GM12878 (cell line): ENCODE results near the gene CHMP1B. TPM values are rescaled to one million over a fixed set of nuclear protein-coding genes. Genes with fewer than 3 reads are reported as not detected.

Experiments used
- ATAC-seq: fragments of 200-7000 bp; cut with Tn5 transposase; 3 replicates; pipeline ENCODE4 v1.9.1; 2020; ENCODE audit warnings: mild to moderate bottlenecking, moderate library complexity
- BruUV-seq: library from RNA; stranded (reverse); fragments of 400-500 nt; replicated peaks from 2 replicates; lab custom pipeline; 2021; lab: Mats Ljungman, UMichigan
- CTCF ChIA-PET: fragments of 300-600 bp; sonication (Branson Sonifier 250); formaldehyde crosslinking; extraction: SDS; loops from one replicate; lab custom pipeline; 2021; ENCODE audit warnings: inconsistent platforms; lab: Yijun Ruan, JAX
- POLR2A ChIA-PET: fragments of 350-600 bp; formaldehyde crosslinking; extraction: SDS; loops from one replicate; lab custom pipeline; 2021; ENCODE audit warnings: inconsistent platforms; lab: Charles Lee
- RAD21 ChIA-PET: fragments of 300-600 bp; sonication (Branson Sonifier 250); formaldehyde crosslinking; loops from one replicate; lab custom pipeline; 2023; ENCODE audit warnings: antibody characterized with exemption; ENCODE audit not compliant: unreplicated experiment; lab: Charles Lee
- SMC1A ChIA-PET: fragments of 300-600 bp; sonication (Branson Sonifier 250); formaldehyde crosslinking; loops from one replicate; lab custom pipeline; 2023; ENCODE audit not compliant: unreplicated experiment, uncharacterized antibody; lab: Charles Lee
- DNase-seq: peaks from one replicate; pipeline ENCODE4 v3.0.0-alpha.2; 2011; ENCODE audit warnings: low read depth, low spot score
- FAIRE-seq: peaks from 3 replicates; lab custom pipeline; 2011; peaks lifted over from hg19 to GRCh38; lab: Jason Lieb, UNC
- H2AFZ ChIP-seq: 2 replicates; pipeline ENCODE4 v1.6.0; 2011; ENCODE audit warnings: low read depth, low read length, control low read depth; ENCODE audit not compliant: control insufficient read depth
- H3K27ac ChIP-seq: 2 replicates; pipeline ENCODE4 v1.5.1; 2011; ENCODE audit warnings: control low read depth; ENCODE audit not compliant: control insufficient read depth, insufficient read depth
- H3K27me3 ChIP-seq, 2 experiments: replicated peaks in 1 of 2; 2 replicates each; pipeline versions ENCODE4 v1.6.0 to v1.6.1; 2011; ENCODE audit warnings: low read length in 1 of 2; ENCODE audit not compliant: control insufficient read depth in 2 of 2, insufficient read depth in 2 of 2
- H3K36me3 ChIP-seq, 2 experiments: 2 replicates each; pipeline ENCODE4 v1.5.1; 2011; ENCODE audit warnings: low read length in 1 of 2; ENCODE audit not compliant: control insufficient read depth in 2 of 2, insufficient read depth in 2 of 2
- H3K4me1 ChIP-seq: 2 replicates; pipeline ENCODE4 v1.6.1; 2011; ENCODE audit warnings: mild to moderate bottlenecking, low read length, moderate library complexity, mixed read lengths; ENCODE audit not compliant: control insufficient read depth, insufficient read depth
- H3K4me2 ChIP-seq: 2 replicates; pipeline ENCODE4 v1.6.0; 2011; ENCODE audit warnings: control low read depth; ENCODE audit not compliant: control insufficient read depth, insufficient read depth
- H3K4me3 ChIP-seq: fragments of 200-600 bp; sonication (generic); 2 replicates; pipeline ENCODE4 v1.5.1; 2016
- H3K79me2 ChIP-seq: 2 replicates; pipeline ENCODE4 v1.6.0; 2011; ENCODE audit warnings: low read length; ENCODE audit not compliant: control insufficient read depth, insufficient read depth
- H3K9ac ChIP-seq: 2 replicates; pipeline ENCODE4 v1.8.0; 2011; ENCODE audit warnings: low read length, control low read depth, mixed read lengths; ENCODE audit not compliant: control insufficient read depth, insufficient read depth
- H3K9me3 ChIP-seq: replicated peaks from 3 replicates; pipeline ENCODE4 v1.5.1; 2011; ENCODE audit warnings: mild to moderate bottlenecking, low read length; ENCODE audit not compliant: control insufficient read depth, insufficient read depth
- H4K20me1 ChIP-seq: 2 replicates; pipeline ENCODE4 v1.6.0; 2011; ENCODE audit not compliant: control insufficient read depth, insufficient read depth
- EP300 ChIP-seq, 2 experiments: fragments of 150-350 bp in 1 of 2; IDR thresholded peaks; 2 replicates each; pipeline ENCODE4 v1.6.1; 2011 to 2012; ENCODE audit warnings: low read depth in 2 of 2, low read length in 2 of 2, borderline replicate concordance in 1 of 2, improper control_type of control experiment in 1 of 2, inconsistent platforms in 1 of 2; ENCODE audit not compliant: control insufficient read depth in 1 of 2
- NFXL1 ChIP-seq: fragments of 450-650 bp; IDR thresholded peaks from 2 replicates; pipeline ENCODE4 v1.6.1; 2017; ENCODE audit warnings: antibody characterized with exemption, mild to moderate bottlenecking, borderline replicate concordance
- PML ChIP-seq: IDR thresholded peaks from 2 replicates; pipeline ENCODE4 v1.6.1; 2012; ENCODE audit warnings: low read length, inconsistent platforms
- WGBS: methylation state at CpG from one replicate; pipeline ENCODE4 v1.1.6; 2016; ENCODE audit warnings: low lambda C conversion rate; ENCODE audit not compliant: insufficient replicate concordance, insufficient coverage; ENCODE audit errors: missing lambda C conversion rate; 5-methylcytosine and 5-hydroxymethylcytosine counted together
- in situ Hi-C: fragments of 300-500 bp; cut with MboI; formaldehyde crosslinking; loops from 9 replicates; pipeline ENCODE4 v1.14.3; 2018; ENCODE audit warnings: mixed read lengths
- intact Hi-C: fragments of 100-400 bp; cut with micrococcal nuclease; formaldehyde crosslinking; loops from one replicate; pipeline ENCODE4 v1.14.2; 2022; ENCODE audit not compliant: unreplicated experiment
- polyA plus RNA-seq, 11 experiments: library from polyadenylated mRNA; depleted of rRNA in 4 of 11; unstranded in 6 of 11; stranded (reverse) in 5 of 11; fragments of >200 nt; fragmentation: Nextera tagmentation in 4 of 11; fragmentation: Illumina TruSeq in 1 of 11; extraction: Ambion mirVana in 4 of 11; extraction: Trizol in 1 of 11; gene quantifications; 1 replicate in 1 of 11; 2 replicates in 10 of 11; pipeline versions ENCODE4 v1.2.1 to v1.2.3, GENCODE V29; 2011 to 2016; ENCODE audit warnings: inconsistent platforms in 2 of 11, missing spikeins in 2 of 11, low read depth in 1 of 11
- total RNA-seq, 4 experiments: library from RNA; depleted of rRNA in 3 of 4; stranded (reverse); fragments of >200 nt in 3 of 4; fragmentation: Illumina TruSeq in 1 of 4; extraction: Trizol in 1 of 4; gene quantifications; 2 replicates each; pipeline versions ENCODE4 v1.2.1 to v1.2.3, GENCODE V29; 2013 to 2021

The CHMP1B gene
- total and polyA plus RNA-seq, 10 of the 15 experiments (the other 5 are each of a cell fraction or from before 2014, with no cell fraction given), result 8.5 to 24.0 (median 18.6) TPM

DNA sequence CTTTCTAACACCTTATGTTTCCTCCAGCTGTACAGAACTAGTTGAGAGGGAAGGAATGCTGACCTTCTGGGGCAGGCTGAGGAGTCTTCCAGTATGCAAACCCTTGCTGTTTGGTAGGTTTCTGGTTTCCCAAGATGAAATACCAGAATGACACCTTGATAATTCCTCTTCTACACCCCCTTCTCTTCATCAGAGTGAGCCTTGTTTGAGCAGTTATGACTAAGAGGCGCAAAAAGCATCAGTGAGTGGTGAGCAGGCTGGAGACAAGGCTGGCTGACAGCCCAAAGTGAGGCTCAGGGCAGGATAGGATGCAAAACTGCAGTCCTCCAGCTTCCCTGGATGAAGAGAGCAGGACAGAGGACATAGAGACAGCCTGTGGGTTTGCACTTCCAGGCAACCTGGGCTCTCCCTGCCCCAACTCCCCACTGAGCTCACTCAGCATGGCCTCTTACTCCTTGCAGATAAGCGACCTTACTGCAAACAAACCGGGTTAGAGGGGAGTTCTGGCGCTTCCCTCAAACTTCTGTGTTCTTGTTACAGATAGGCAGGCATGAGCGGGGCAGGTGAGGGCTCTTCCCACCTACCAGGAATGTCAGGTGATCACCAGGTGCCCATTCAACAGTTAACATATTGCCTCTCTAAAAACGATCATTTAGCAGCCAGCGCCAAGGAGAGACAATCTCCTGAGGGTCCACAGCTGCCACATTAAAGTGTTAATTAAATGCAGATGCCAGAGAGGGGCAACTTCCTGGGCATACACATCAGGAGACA lies 51.5 kb downstream of the CHMP1B start:
- FAIRE-seq (no peak), DNase-seq (no peak), ATAC-seq (no peak)
- H3K9ac ChIP-seq, result no peak overlapping the region
- intact Hi-C loops, result no loop called here
- H3K79me2 ChIP-seq, result peaks cover 9% of the 10 kb centered on the region
- H3K4me1 ChIP-seq, result peaks cover 5% of the 10 kb centered on the region
- H3K27me3 ChIP-seq, result no peaks in the 10 kb centered on the region
- in situ Hi-C loops, result no loop called here
- 90% methylated on average over 7 of the region's 7 CpGs for WGBS
- CTCF ChIA-PET, result no interaction called here
- no peaks in the 10 kb centered on the region for H3K9me3 ChIP-seq
- no peak overlapping the region for H3K4me3 ChIP-seq
- H3K4me2 ChIP-seq, result no peak overlapping the region
- no peaks in the 10 kb centered on the region for H4K20me1 ChIP-seq
- POLR2A ChIA-PET, result no interaction called here
- SMC1A ChIA-PET, result interaction anchor here (1.4 to 1.5 kb wide), 2 partner anchors 11 to 36 kb away, joined by 3 to 4 read pairs; no protein-coding TSS in a partner anchor
- peaks cover 0 to 5% of the 10 kb centered on the region in 2 experiments; a peak in 3 of 4 replicates for H3K36me3 ChIP-seq
- RAD21 ChIA-PET, result no interaction called here
- no TSS peak for BruUV-seq
- no peak overlapping the region for H2AFZ ChIP-seq
- no peak for TF ChIP-seq EP300 (IDR thresholded peaks at IDR 0.05; ENCODE audit: borderline replicate concordance in 1 of 2, control insufficient read depth in 1 of 2, low read depth in 2 of 2, low read length in 2 of 2)
- no peak for TF ChIP-seq PML
- no peak for TF ChIP-seq NFXL1
- TF ChIP-seq, all 136 proteins: peak for 0
- no peak overlapping the region for H3K27ac ChIP-seq

Other genes with a start within 250 kb of the CHMP1B start
- not detected in 2 replicates for gene SLC35G4, start 241.8 kb upstream of the CHMP1B start, total RNA-seq (2014; rRNA removed)
- gene SLC35G4, start 241.8 kb upstream of the CHMP1B start, total RNA-seq (2014; rRNA removed; fragmentation: Illumina TruSeq; extraction: Trizol), result not detected in 2 replicates
- gene SLC35G4, start 241.8 kb upstream of the CHMP1B start, total RNA-seq (2021), result not detected in 2 replicates
- gene SLC35G4, start 241.8 kb upstream of the CHMP1B start, polyA plus RNA-seq (2011; rRNA removed), result not detected in 2 replicates
- gene SLC35G4, start 241.8 kb upstream of the CHMP1B start, polyA plus RNA-seq (2014; fragmentation: Illumina TruSeq; extraction: Trizol), result not detected in 2 replicates
- not detected for gene SLC35G4, start 241.8 kb upstream of the CHMP1B start, polyA plus RNA-seq (2014; fragmentation: Nextera tagmentation; extraction: Ambion mirVana)
- gene SLC35G4, start 241.8 kb upstream of the CHMP1B start, polyA plus RNA-seq (2014; rRNA removed), result not detected in 2 replicates
- not detected for gene SLC35G4, start 241.8 kb upstream of the CHMP1B start, polyA plus RNA-seq (2016; fragmentation: Nextera tagmentation; extraction: Ambion mirVana)
- not detected in 2 replicates for gene GNAL, start 162.1 kb upstream of the CHMP1B start, total RNA-seq (2014; rRNA removed)
- not detected in 2 replicates for gene GNAL, start 162.1 kb upstream of the CHMP1B start, total RNA-seq (2014; rRNA removed; fragmentation: Illumina TruSeq; extraction: Trizol)
- not detected in 2 replicates for gene GNAL, start 162.1 kb upstream of the CHMP1B start, total RNA-seq (2021)
- 0.05 TPM in 1 of 2 replicates, not detected in the other for gene GNAL, start 162.1 kb upstream of the CHMP1B start, polyA plus RNA-seq (2011; rRNA removed)
- gene GNAL, start 162.1 kb upstream of the CHMP1B start, polyA plus RNA-seq (2014; fragmentation: Illumina TruSeq; extraction: Trizol), result not detected in 2 replicates
- gene GNAL, start 162.1 kb upstream of the CHMP1B start, polyA plus RNA-seq (2014; fragmentation: Nextera tagmentation; extraction: Ambion mirVana), result under 1 TPM; 0.02 to 0.05 TPM
- 0.04 TPM in 1 of 2 replicates, not detected in the other for gene GNAL, start 162.1 kb upstream of the CHMP1B start, polyA plus RNA-seq (2014; rRNA removed)
- under 1 TPM; 0.24 to 0.39 TPM for gene GNAL, start 162.1 kb upstream of the CHMP1B start, polyA plus RNA-seq (2016; fragmentation: Nextera tagmentation; extraction: Ambion mirVana)
- 24.9 and 26.4 TPM in 2 replicates for gene MPPE1, start 56.9 kb downstream of the CHMP1B start, total RNA-seq (2014; rRNA removed)
- 14.5 and 17.5 TPM in 2 replicates for gene MPPE1, start 56.9 kb downstream of the CHMP1B start, total RNA-seq (2014; rRNA removed; fragmentation: Illumina TruSeq; extraction: Trizol)
- 24.0 and 31.5 TPM in 2 replicates for gene MPPE1, start 56.9 kb downstream of the CHMP1B start, total RNA-seq (2021)
- 32.3 and 33.5 TPM in 2 replicates for gene MPPE1, start 56.9 kb downstream of the CHMP1B start, polyA plus RNA-seq (2011; rRNA removed)
- 18.6 and 19.5 TPM in 2 replicates for gene MPPE1, start 56.9 kb downstream of the CHMP1B start, polyA plus RNA-seq (2014; fragmentation: Illumina TruSeq; extraction: Trizol)
- gene MPPE1, start 56.9 kb downstream of the CHMP1B start, polyA plus RNA-seq (2014; fragmentation: Nextera tagmentation; extraction: Ambion mirVana), result 10 to 100 TPM; 13.8 to 15.6 TPM
- gene MPPE1, start 56.9 kb downstream of the CHMP1B start, polyA plus RNA-seq (2014; rRNA removed), result 27.7 and 33.6 TPM in 2 replicates
- gene MPPE1, start 56.9 kb downstream of the CHMP1B start, polyA plus RNA-seq (2016; fragmentation: Nextera tagmentation; extraction: Ambion mirVana), result 10 to 100 TPM; 30.3 to 34.5 TPM
- 15.3 and 21.0 TPM in 2 replicates for gene IMPA2, start 130.1 kb downstream of the CHMP1B start, total RNA-seq (2014; rRNA removed)
- gene IMPA2, start 130.1 kb downstream of the CHMP1B start, total RNA-seq (2014; rRNA removed; fragmentation: Illumina TruSeq; extraction: Trizol), result 10.7 and 12.3 TPM in 2 replicates
- gene IMPA2, start 130.1 kb downstream of the CHMP1B start, total RNA-seq (2021), result 15.1 and 16.3 TPM in 2 replicates
- 0.24 and 0.33 TPM in 2 replicates for gene IMPA2, start 130.1 kb downstream of the CHMP1B start, polyA plus RNA-seq (2011; rRNA removed)
- gene IMPA2, start 130.1 kb downstream of the CHMP1B start, polyA plus RNA-seq (2014; fragmentation: Illumina TruSeq; extraction: Trizol), result 4.7 and 10.2 TPM in 2 replicates
- gene IMPA2, start 130.1 kb downstream of the CHMP1B start, polyA plus RNA-seq (2014; fragmentation: Nextera tagmentation; extraction: Ambion mirVana), result 1 to 10 TPM; 1.3 to 2.3 TPM
- gene IMPA2, start 130.1 kb downstream of the CHMP1B start, polyA plus RNA-seq (2014; rRNA removed), result 11.6 and 12.5 TPM in 2 replicates
- 10 to 100 TPM; 12.1 to 13.6 TPM for gene IMPA2, start 130.1 kb downstream of the CHMP1B start, polyA plus RNA-seq (2016; fragmentation: Nextera tagmentation; extraction: Ambion mirVana)
- gene ANKRD62, start 242.4 kb downstream of the CHMP1B start, total RNA-seq (2014; rRNA removed), result not detected in 2 replicates
- not detected in 2 replicates for gene ANKRD62, start 242.4 kb downstream of the CHMP1B start, total RNA-seq (2014; rRNA removed; fragmentation: Illumina TruSeq; extraction: Trizol)
- not detected in 2 replicates for gene ANKRD62, start 242.4 kb downstream of the CHMP1B start, total RNA-seq (2021)
- not detected in 2 replicates for gene ANKRD62, start 242.4 kb downstream of the CHMP1B start, polyA plus RNA-seq (2011; rRNA removed)
- gene ANKRD62, start 242.4 kb downstream of the CHMP1B start, polyA plus RNA-seq (2014; fragmentation: Illumina TruSeq; extraction: Trizol), result 0.14 TPM in 1 of 2 replicates, not detected in the other
- not detected for gene ANKRD62, start 242.4 kb downstream of the CHMP1B start, polyA plus RNA-seq (2014; fragmentation: Nextera tagmentation; extraction: Ambion mirVana)
- not detected in 2 replicates for gene ANKRD62, start 242.4 kb downstream of the CHMP1B start, polyA plus RNA-seq (2014; rRNA removed)
- gene ANKRD62, start 242.4 kb downstream of the CHMP1B start, polyA plus RNA-seq (2016; fragmentation: Nextera tagmentation; extraction: Ambion mirVana), result not detected